Measurements from ENCODE around the gene SRCIN1.

- TF ChIP-seq EZH2 (IDR thresholded peaks at IDR 0.05; ENCODE audit: low read length, unreplicated experiment) (no peak), EZH2phosphoT487 (IDR thresholded peaks at IDR 0.05; ENCODE audit: borderline replicate concordance, low read length) (no peak)
Observed at GRCh38 chr17:38569701-38570512, 35.8 kb downstream of the SRCIN1 start.

Measured in PC-3 (cell line).